Activated T-helper 17 cell treated with anti-CD3 and anti-CD28 coated beads, Interleukin-2, amount 50 U/mL, for 72 hours (primary cell): Measurements from ENCODE around the gene MAFG. TPM values are rescaled to one million over a fixed set of nuclear protein-coding genes. Genes with fewer than 3 reads are reported as not detected.

Source experiments
- ATAC-seq: fragments of 150-1000 bp; cut with Tn5 transposase; replicated peaks from 2 replicates; pipeline ENCODE4 v1.10.0; 2021; ENCODE audit warnings: mild to moderate bottlenecking, moderate library complexity
- H3K27ac Mint-ChIP-seq: one replicate; pipeline ENCODE4 v1.8.0; 2022; ENCODE audit warnings: mixed read lengths
- H3K27me3 Mint-ChIP-seq: one replicate; pipeline ENCODE4 v1.8.0; 2022; ENCODE audit warnings: mixed read lengths
- H3K36me3 Mint-ChIP-seq: one replicate; pipeline ENCODE4 v1.8.0; 2022; ENCODE audit warnings: low read depth, mild to moderate bottlenecking, mixed read lengths
- H3K4me1 Mint-ChIP-seq: one replicate; pipeline ENCODE4 v1.8.0; 2022; ENCODE audit warnings: mixed read lengths
- H3K4me3 Mint-ChIP-seq: one replicate; pipeline ENCODE4 v1.8.0; 2022; ENCODE audit warnings: mild to moderate bottlenecking, mixed read lengths
- H3K9me3 Mint-ChIP-seq: one replicate; pipeline ENCODE4 v1.8.0; 2022; ENCODE audit warnings: mixed read lengths
- total RNA-seq, 2 donors: library from RNA; stranded (reverse); gene quantifications; one replicate each; pipeline ENCODE4 v1.2.3, GENCODE V29; 2022

Gene MAFG
- total RNA-seq, 2 donors from 2014 or later: 28.9 to 32.6 TPM

- Mint-ChIP-seq H3K4me3 (no peak overlapping the region), H3K4me1 (no peaks in the 10 kb centered on the region), H3K36me3 (no peaks in the 10 kb centered on the region), H3K27me3 (peaks cover 4% of the 10 kb centered on the region), H3K9me3 (no peaks in the 10 kb centered on the region), H3K27ac (no peak overlapping the region)
- no peak for ATAC-seq
Observed at GRCh38 chr17:81952792-81953228, 25.3 kb upstream of the MAFG start.

- Mint-ChIP-seq H3K27me3 (no peaks in the 10 kb centered on the region), H3K9me3 (no peaks in the 10 kb centered on the region), H3K36me3 (no peaks in the 10 kb centered on the region), H3K4me3 (no peak overlapping the region), H3K27ac (no peak overlapping the region), H3K4me1 (no peaks in the 10 kb centered on the region)
- no peak for ATAC-seq
Observed at GRCh38 chr17:81951785-81952684, 24.5 kb upstream of the MAFG start.

- Mint-ChIP-seq H3K4me3 (no peak overlapping the region), H3K27ac (no peak overlapping the region), H3K4me1 (no peaks in the 10 kb centered on the region), H3K27me3 (no peaks in the 10 kb centered on the region), H3K36me3 (no peaks in the 10 kb centered on the region), H3K9me3 (no peaks in the 10 kb centered on the region)
- ATAC-seq: no peak
Observed at GRCh38 chr17:81950501-81950900, 23.0 kb upstream of the MAFG start.

- H3K27ac Mint-ChIP-seq: no peak overlapping the region
- H3K4me3 Mint-ChIP-seq: no peak overlapping the region
- H3K27me3 Mint-ChIP-seq: no peaks in the 10 kb centered on the region
- H3K9me3 Mint-ChIP-seq: no peaks in the 10 kb centered on the region
- no peaks in the 10 kb centered on the region for H3K4me1 Mint-ChIP-seq
- ATAC-seq: no peak
- no peaks in the 10 kb centered on the region for H3K36me3 Mint-ChIP-seq
Observed at GRCh38 chr17:81948635-81949378, 21.3 kb upstream of the MAFG start.

GRCh38 chr17:81947189-81947588 lies 19.7 kb upstream of the MAFG start, which contains the start of gene MYADML2:
Gene MYADML2, minus strand, starts transcription at chr17:81947233. Its CDS starts 5,492 bp downstream, at chr17:81941741.
- Mint-ChIP-seq H3K4me1 (no peaks in the 10 kb centered on the region), H3K27ac (no peak within 1 kb of the TSS), H3K36me3 (no peaks in the 10 kb centered on the region)

GRCh38 chr17:81944858-81945257 lies 17.3 kb upstream of the MAFG start:
- ATAC-seq: no peak
- H3K4me1 Mint-ChIP-seq: no peaks in the 10 kb centered on the region
- no peaks in the 10 kb centered on the region for H3K36me3 Mint-ChIP-seq
- H3K9me3 Mint-ChIP-seq: no peaks in the 10 kb centered on the region
- H3K27me3 Mint-ChIP-seq: no peaks in the 10 kb centered on the region
- no peak overlapping the region for H3K27ac Mint-ChIP-seq
- no peak overlapping the region for H3K4me3 Mint-ChIP-seq

More at GRCh38 chr17:81947189-81947588, 19.7 kb upstream of the MAFG start, which contains the start of gene MYADML2:
- Mint-ChIP-seq H3K27me3 (no peaks in the 10 kb centered on the region), H3K4me3 (no peak within 1 kb of the TSS), H3K9me3 (no peaks in the 10 kb centered on the region)
- no peak for ATAC-seq

GRCh38 chr17:81942167-81942553 lies 14.6 kb upstream of the MAFG start:
- H3K27me3 Mint-ChIP-seq: no peaks in the 10 kb centered on the region
- no peaks in the 10 kb centered on the region for H3K36me3 Mint-ChIP-seq
- H3K27ac Mint-ChIP-seq: no peak overlapping the region
- H3K4me3 Mint-ChIP-seq: no peak overlapping the region
- ATAC-seq: no peak
- no peaks in the 10 kb centered on the region for H3K4me1 Mint-ChIP-seq
- no peaks in the 10 kb centered on the region for H3K9me3 Mint-ChIP-seq

GRCh38 chr17:81941484-81942166 lies 14.1 kb upstream of the MAFG start:
- ATAC-seq: no peak
- no peak overlapping the region for H3K27ac Mint-ChIP-seq
- H3K36me3 Mint-ChIP-seq: no peaks in the 10 kb centered on the region

GRCh38 chr17:81940538-81941483 lies 13.3 kb upstream of the MAFG start:
- H3K4me1 Mint-ChIP-seq: no peaks in the 10 kb centered on the region
- no peak for ATAC-seq
- H3K27ac Mint-ChIP-seq: no peak overlapping the region
- H3K9me3 Mint-ChIP-seq: no peaks in the 10 kb centered on the region
- H3K36me3 Mint-ChIP-seq: peaks cover under 1% of the 10 kb centered on the region
- H3K27me3 Mint-ChIP-seq: no peaks in the 10 kb centered on the region
- H3K4me3 Mint-ChIP-seq: no peak overlapping the region

More at GRCh38 chr17:81941484-81942166, 14.1 kb upstream of the MAFG start:
- Mint-ChIP-seq H3K4me3 (no peak overlapping the region), H3K4me1 (no peaks in the 10 kb centered on the region), H3K9me3 (no peaks in the 10 kb centered on the region), H3K27me3 (no peaks in the 10 kb centered on the region)

- H3K9me3 Mint-ChIP-seq: no peaks in the 10 kb centered on the region
- ATAC-seq: no peak
- no peaks in the 10 kb centered on the region for H3K4me1 Mint-ChIP-seq
- H3K36me3 Mint-ChIP-seq: peaks cover 4% of the 10 kb centered on the region
- no peak overlapping the region for H3K4me3 Mint-ChIP-seq
- H3K27ac Mint-ChIP-seq: no peak overlapping the region
- H3K27me3 Mint-ChIP-seq: no peaks in the 10 kb centered on the region
Observed at GRCh38 chr17:81939881-81940385, 12.4 kb upstream of the MAFG start.

- Mint-ChIP-seq H3K27me3 (no peaks in the 10 kb centered on the region), H3K9me3 (no peaks in the 10 kb centered on the region), H3K4me1 (no peaks in the 10 kb centered on the region), H3K36me3 (peaks cover 5% of the 10 kb centered on the region), H3K27ac (no peak overlapping the region), H3K4me3 (no peak overlapping the region)
- no peak for ATAC-seq
Observed at GRCh38 chr17:81939218-81939617, 11.7 kb upstream of the MAFG start.

- ATAC-seq: no peak
- Mint-ChIP-seq H3K36me3 (peaks cover 18% of the 10 kb centered on the region), H3K27me3 (no peaks in the 10 kb centered on the region), H3K4me1 (no peaks in the 10 kb centered on the region), H3K27ac (no peak overlapping the region), H3K9me3 (no peaks in the 10 kb centered on the region), H3K4me3 (peak overlapping the region; percentile 76)
Observed at GRCh38 chr17:81935709-81936084, 8.2 kb upstream of the MAFG start.

- Mint-ChIP-seq H3K4me1 (no peaks in the 10 kb centered on the region), H3K4me3 (peak overlapping the region; percentile 76), H3K36me3 (peaks cover 18% of the 10 kb centered on the region), H3K9me3 (no peaks in the 10 kb centered on the region), H3K27ac (no peak overlapping the region), H3K27me3 (no peaks in the 10 kb centered on the region)
- no peak for ATAC-seq
Observed at GRCh38 chr17:81934850-81935708, 7.5 kb upstream of the MAFG start.
